ENCODE data around the gene HOMER2.
A peak's percentile ranks its signal among the peaks of the same experiment; 100 is the strongest.

Gene HOMER2

DNA sequence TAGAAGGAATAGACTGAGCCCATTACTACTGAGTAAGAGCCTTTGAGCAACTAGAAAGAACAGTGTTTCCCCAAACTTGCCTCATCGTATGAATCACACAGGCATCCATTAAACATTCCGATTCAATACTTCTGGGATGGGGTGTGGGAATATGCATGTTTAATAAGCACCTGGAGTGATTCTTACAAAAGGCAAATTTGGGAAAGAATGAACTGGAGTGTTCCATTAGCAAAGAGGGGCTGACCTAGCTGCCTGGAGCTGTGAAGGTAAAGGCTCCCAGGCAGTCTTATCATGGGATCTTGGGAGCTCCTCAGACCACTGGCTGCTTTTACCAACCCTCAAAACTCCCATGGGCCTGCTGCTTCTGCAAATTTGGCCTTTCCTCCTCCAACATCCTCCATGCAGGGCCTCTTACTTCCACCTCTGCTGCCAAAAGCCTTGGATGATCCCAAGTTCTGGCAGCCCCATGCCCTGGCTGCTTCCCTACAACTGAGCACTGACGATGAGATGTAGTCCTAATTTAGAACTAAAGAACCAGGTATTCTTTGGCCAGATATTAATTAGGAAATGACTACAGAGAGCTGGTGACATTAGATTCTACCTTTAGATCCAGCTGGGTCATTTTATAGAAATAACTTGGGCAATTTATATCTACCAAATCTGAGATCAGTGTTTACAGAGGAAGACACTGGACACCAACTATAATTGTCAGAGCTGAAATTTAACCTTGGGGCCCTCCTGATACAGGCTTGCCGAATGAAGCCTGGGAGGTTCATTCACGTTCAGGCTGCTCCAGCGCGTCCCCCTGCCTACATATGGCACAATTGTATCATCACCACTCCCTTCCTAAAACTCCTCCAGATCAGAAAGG is 11.2 kb upstream of the HOMER2 start:
- Histone ChIP-seq H3K27ac (ENCODE audit: low read length) (peak overlapping the region; percentile 7), H3K36me3 (ENCODE audit: insufficient read depth, low read depth, low read length) (no peaks in the 10 kb centered on the region), H3K9ac (ENCODE audit: low read depth, low read length) (peak overlapping the region; percentile 55; the same call in 1 of the 2 replicates), H3K27me3 (ENCODE audit: insufficient read depth, low read length) (no peaks in the 10 kb centered on the region), H3K4me1 (ENCODE audit: insufficient read depth, low read length) (peaks cover 10% of the 10 kb centered on the region; the same call in 1 of the 2 replicates), H3K9me3 (ENCODE audit: insufficient read depth, low read depth, low read length) (no peaks in the 10 kb centered on the region), H3K4me3 (ENCODE audit: low read length) (peak overlapping the region; percentile 36; the same call in 1 of the 2 replicates)

DNA sequence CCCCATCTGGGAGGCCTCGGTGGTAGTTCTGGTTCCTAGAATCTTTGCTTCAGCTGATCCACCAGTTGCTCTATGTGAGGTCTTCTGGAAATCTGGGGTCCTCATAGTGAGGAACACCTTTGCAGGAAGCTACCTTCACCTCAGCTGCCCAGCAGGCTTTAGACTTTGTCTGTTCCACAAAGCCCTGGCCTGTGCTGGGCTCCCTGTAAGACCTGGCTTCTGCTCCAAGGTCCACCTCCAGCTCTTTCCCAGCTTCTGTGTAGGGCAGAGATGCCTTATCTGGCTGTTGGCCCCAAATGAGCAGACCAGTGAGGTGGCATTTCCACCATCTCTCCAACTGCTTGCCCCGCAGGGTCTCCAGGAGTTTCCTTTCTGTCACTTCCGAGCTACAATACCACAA is 8.2 kb upstream of the HOMER2 start:
- H3K27me3 ChIP-seq (ENCODE audit: insufficient read depth, low read length): no peaks in the 10 kb centered on the region
- H3K36me3 ChIP-seq (ENCODE audit: insufficient read depth, low read depth, low read length): no peaks in the 10 kb centered on the region
- no peak overlapping the region for H3K4me3 ChIP-seq (ENCODE audit: low read length)
- H3K9me3 ChIP-seq (ENCODE audit: insufficient read depth, low read depth, low read length): no peaks in the 10 kb centered on the region
- H3K27ac ChIP-seq (ENCODE audit: low read length): no peak overlapping the region
- peaks cover 10% of the 10 kb centered on the region; the same call in 1 of the 2 replicates for H3K4me1 ChIP-seq (ENCODE audit: insufficient read depth, low read length)
- no peak overlapping the region for H3K9ac ChIP-seq (ENCODE audit: low read depth, low read length)

DNA sequence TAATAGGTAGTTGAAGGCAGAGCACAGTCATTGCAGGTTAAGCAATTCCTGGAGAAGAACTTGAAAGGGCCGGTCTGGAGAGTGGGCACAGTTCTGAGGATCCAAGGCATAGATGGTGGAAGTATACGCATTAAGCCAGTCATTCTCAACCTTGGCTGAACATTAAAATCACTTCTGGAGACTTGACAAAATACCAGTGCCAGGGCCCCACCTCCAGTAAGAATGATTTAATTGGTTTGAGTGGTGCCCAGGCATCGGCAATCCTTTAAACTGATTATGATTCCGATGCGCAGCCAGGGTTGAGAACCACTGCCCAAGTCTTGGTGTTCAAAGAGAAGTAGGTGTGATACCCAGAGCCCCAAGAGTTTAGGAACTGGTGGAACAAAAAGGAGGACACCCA is 6.9 kb upstream of the HOMER2 start:
- H3K9ac ChIP-seq (ENCODE audit: low read depth, low read length): no peak overlapping the region
- no peak overlapping the region for H3K4me3 ChIP-seq (ENCODE audit: low read length)
- H3K36me3 ChIP-seq (ENCODE audit: insufficient read depth, low read depth, low read length): no peaks in the 10 kb centered on the region
- peaks cover 10% of the 10 kb centered on the region; the same call in 1 of the 2 replicates for H3K4me1 ChIP-seq (ENCODE audit: insufficient read depth, low read length)
- H3K27me3 ChIP-seq (ENCODE audit: insufficient read depth, low read length): no peaks in the 10 kb centered on the region
- no peaks in the 10 kb centered on the region for H3K9me3 ChIP-seq (ENCODE audit: insufficient read depth, low read depth, low read length)
- H3K27ac ChIP-seq (ENCODE audit: low read length): no peak overlapping the region

DNA sequence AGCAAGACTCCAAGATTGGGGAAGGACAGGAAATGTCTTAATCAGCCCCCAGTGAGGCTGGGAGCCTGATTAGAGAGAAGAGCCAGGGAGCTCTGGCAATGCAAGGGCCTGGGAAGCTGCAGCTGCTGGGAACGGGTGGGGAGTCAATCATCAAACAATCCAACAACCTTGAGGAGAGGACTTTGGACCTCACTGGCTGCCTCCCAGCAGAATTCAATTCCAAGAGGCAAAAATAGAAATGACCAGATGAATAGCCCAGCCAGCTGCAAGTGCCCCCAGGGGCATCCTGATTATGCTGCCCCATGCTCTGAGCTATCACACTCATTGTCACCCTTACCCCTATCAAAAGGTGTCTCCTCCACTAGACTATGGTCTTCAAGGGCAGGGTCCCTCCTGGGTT is 6.1 kb upstream of the HOMER2 start:
- H3K36me3 ChIP-seq (ENCODE audit: insufficient read depth, low read depth, low read length): no peaks in the 10 kb centered on the region
- no peak overlapping the region for H3K9ac ChIP-seq (ENCODE audit: low read depth, low read length)
- H3K4me3 ChIP-seq (ENCODE audit: low read length): no peak overlapping the region
- H3K9me3 ChIP-seq (ENCODE audit: insufficient read depth, low read depth, low read length): no peaks in the 10 kb centered on the region
- H3K4me1 ChIP-seq (ENCODE audit: insufficient read depth, low read length): peaks cover 5% of the 10 kb centered on the region; the same call in 1 of the 2 replicates
- no peak overlapping the region for H3K27ac ChIP-seq (ENCODE audit: low read length)
- H3K27me3 ChIP-seq (ENCODE audit: insufficient read depth, low read length): no peaks in the 10 kb centered on the region

DNA sequence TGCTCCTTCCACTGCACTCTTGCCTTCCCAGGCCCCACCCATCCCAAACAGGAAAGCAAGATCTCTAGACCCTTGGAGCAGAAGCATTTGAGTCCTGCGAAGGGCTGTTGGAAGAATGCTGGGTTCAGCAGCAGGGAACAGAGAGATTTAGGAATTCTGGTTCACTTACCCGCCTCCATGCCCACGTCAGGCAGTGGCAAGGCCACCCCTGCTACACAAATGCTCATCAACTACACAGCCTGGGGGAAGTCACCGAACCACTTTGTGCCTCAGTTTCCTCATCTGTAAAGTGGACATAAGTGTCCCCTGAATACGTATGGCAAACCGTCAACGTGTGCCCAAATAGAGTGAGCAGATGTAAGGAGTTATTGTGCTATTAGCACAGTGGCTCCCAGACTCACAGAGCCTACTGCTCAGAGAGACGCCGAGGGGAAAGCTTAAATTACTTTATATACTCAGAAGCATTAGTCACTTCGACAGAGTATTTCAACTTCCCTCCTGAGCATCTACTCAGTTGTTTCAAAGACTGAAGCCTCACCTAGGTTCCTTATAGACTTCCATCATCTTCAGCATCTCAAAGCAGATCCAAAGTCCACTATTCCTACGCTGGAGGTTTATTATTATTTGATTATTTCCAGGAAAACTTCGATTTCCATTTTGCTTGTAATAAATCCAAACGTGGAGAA is 905 bp downstream of the HOMER2 start:
- H3K36me3 ChIP-seq (ENCODE audit: insufficient read depth, low read depth, low read length): no peaks in the 10 kb centered on the region
- H3K4me3 ChIP-seq (ENCODE audit: low read length): peak overlapping the region; percentile 79
- H3K9ac ChIP-seq (ENCODE audit: low read depth, low read length): peak overlapping the region; percentile 68

DNA sequence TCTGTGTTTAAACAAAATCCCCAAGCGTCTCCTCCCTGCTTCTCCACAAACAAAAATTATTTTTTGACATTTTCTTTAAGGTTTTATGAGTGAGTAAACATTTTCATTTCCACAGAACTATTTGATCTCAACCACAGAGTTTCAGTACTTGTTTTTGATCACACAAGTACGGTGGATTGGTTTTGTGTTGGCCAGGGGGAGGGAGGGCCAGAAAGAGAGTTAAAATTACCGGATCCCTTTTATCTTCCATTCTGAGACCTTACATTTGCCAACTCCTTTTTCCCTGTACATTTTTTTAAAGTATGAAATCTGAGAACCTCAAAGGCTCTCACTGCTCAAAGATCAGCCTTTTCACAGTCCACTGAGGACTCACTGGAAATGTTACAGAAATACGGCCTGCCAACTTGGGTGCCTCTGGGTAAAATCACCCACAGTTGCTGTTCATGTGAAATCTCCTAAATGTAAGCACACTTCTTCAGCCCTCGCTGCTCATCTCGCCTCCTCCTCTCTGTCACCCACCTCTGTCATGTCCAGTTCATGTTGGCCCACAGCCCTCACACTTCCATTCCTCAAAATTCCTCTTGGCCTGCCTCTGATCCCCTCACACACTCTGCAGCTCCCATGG is 1.7 kb downstream of the HOMER2 start:
- Histone ChIP-seq H3K9ac (ENCODE audit: low read depth, low read length) (no peak overlapping the region), H3K27me3 (ENCODE audit: insufficient read depth, low read length) (peaks cover 44% of the 10 kb centered on the region), H3K27ac (ENCODE audit: low read length) (no peak overlapping the region), H3K4me1 (ENCODE audit: insufficient read depth, low read length) (no peaks in the 10 kb centered on the region), H3K4me3 (ENCODE audit: low read length) (no peak overlapping the region), H3K9me3 (ENCODE audit: insufficient read depth, low read depth, low read length) (no peaks in the 10 kb centered on the region), H3K36me3 (ENCODE audit: insufficient read depth, low read depth, low read length) (no peaks in the 10 kb centered on the region)

More for the DNA sequence above, 905 bp downstream of the HOMER2 start:
- Histone ChIP-seq H3K4me1 (ENCODE audit: insufficient read depth, low read length) (no peaks in the 10 kb centered on the region), H3K27ac (ENCODE audit: low read length) (no peak overlapping the region), H3K27me3 (ENCODE audit: insufficient read depth, low read length) (peaks cover 44% of the 10 kb centered on the region), H3K9me3 (ENCODE audit: insufficient read depth, low read depth, low read length) (no peaks in the 10 kb centered on the region)

DNA sequence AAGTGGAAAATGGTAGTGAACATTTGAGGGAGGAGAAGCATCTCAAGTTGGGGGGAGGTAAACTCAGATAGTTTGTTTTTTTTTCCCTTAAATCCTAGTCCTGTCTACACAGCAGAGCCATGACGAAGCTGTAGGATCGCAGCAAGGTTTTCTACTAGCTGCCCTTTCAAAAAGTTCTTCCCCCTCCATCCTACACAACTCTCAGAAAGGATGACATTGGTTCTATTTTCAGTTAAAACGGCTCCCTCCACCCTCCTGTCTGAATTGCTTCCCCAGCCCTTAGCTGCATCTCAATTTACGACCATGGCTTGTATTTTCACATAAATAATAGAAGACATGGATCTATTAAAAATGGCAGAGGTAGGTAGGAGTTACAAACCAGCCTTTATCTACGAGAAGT is 2.2 kb downstream of the HOMER2 start:
- peaks cover 44% of the 10 kb centered on the region for H3K27me3 ChIP-seq (ENCODE audit: insufficient read depth, low read length)
- no peak overlapping the region for H3K27ac ChIP-seq (ENCODE audit: low read length)
- H3K4me3 ChIP-seq (ENCODE audit: low read length): no peak overlapping the region
- H3K9me3 ChIP-seq (ENCODE audit: insufficient read depth, low read depth, low read length): no peaks in the 10 kb centered on the region
- H3K4me1 ChIP-seq (ENCODE audit: insufficient read depth, low read length): no peaks in the 10 kb centered on the region
- no peak overlapping the region for H3K9ac ChIP-seq (ENCODE audit: low read depth, low read length)
- no peaks in the 10 kb centered on the region for H3K36me3 ChIP-seq (ENCODE audit: insufficient read depth, low read depth, low read length)

DNA sequence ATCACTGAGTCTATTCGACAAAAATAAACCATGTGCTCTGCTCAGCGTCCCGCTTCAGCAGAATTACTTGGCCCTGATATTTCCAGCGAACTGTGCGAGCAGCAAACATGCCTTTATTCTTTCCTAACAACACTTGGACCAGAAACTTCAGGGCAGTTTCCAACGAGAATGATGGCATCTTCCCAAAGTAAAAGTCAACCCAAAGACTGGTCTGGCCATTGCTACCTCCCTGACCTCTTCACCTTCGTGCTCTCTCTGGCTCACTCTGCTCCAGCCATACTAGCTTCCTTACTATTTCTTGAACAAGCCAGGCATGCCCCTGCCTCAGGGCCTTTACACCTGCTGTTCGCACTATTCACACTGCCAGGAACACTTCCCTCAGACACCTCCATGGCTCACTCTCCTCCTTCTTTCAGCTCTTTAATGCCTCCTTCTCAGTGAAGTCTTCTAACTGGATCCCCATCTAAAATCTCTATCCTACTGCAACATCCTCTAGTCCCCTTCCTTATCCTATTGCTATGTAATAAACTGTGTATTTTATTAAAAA is 6.3 kb downstream of the HOMER2 start:
- H3K36me3 ChIP-seq (ENCODE audit: insufficient read depth, low read depth, low read length): no peaks in the 10 kb centered on the region
- no peaks in the 10 kb centered on the region for H3K9me3 ChIP-seq (ENCODE audit: insufficient read depth, low read depth, low read length)
- H3K9ac ChIP-seq (ENCODE audit: low read depth, low read length): no peak overlapping the region
- no peaks in the 10 kb centered on the region for H3K4me1 ChIP-seq (ENCODE audit: insufficient read depth, low read length)
- H3K27me3 ChIP-seq (ENCODE audit: insufficient read depth, low read length): peaks cover 25% of the 10 kb centered on the region
- no peak overlapping the region for H3K27ac ChIP-seq (ENCODE audit: low read length)
- H3K4me3 ChIP-seq (ENCODE audit: low read length): no peak overlapping the region

DNA sequence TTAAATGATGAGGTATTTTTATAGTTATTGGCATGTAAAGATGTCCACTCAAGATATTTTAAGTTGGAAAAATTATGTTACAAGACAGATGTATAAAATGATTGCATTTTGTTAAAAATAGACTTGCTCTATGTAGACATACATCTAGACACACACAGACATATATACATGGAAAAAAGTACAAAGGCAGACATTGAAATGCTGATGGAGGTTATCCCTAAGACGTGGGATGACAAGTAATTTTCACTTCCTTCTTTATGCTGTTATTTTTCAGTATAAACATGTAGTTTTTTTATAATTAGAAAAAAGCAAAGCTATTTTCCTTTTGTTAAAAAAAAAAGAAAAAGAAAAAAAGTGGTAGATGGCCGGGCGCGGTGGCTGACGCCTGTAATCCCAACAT is 7.2 kb downstream of the HOMER2 start:
- Histone ChIP-seq H3K27me3 (ENCODE audit: insufficient read depth, low read length) (peaks cover 16% of the 10 kb centered on the region; the same call in 1 of the 2 replicates), H3K9me3 (ENCODE audit: insufficient read depth, low read depth, low read length) (no peaks in the 10 kb centered on the region), H3K4me3 (ENCODE audit: low read length) (no peak overlapping the region), H3K27ac (ENCODE audit: low read length) (no peak overlapping the region), H3K36me3 (ENCODE audit: insufficient read depth, low read depth, low read length) (no peaks in the 10 kb centered on the region), H3K4me1 (ENCODE audit: insufficient read depth, low read length) (no peaks in the 10 kb centered on the region), H3K9ac (ENCODE audit: low read depth, low read length) (no peak overlapping the region)

DNA sequence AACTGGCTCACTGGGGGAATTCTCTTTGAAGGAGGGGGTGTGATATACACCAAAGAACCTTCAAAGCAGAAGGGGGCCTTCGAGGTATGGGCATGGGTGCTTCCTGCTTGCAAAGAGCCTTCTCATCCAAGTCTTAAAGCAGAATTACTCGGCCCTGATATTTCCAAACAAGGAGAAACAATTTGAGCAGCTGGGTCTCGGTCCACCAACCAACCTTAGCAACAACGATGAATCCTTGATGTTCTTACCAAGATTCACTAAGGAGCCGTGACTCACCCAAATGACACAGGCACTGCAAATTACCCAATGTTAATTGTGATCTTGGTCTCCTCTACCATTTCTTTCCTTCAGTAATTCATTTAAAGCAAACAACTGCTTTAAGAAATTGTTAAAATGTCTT is 7.7 kb downstream of the HOMER2 start:
- Histone ChIP-seq H3K4me3 (ENCODE audit: low read length) (no peak overlapping the region), H3K36me3 (ENCODE audit: insufficient read depth, low read depth, low read length) (no peaks in the 10 kb centered on the region), H3K9me3 (ENCODE audit: insufficient read depth, low read depth, low read length) (no peaks in the 10 kb centered on the region), H3K4me1 (ENCODE audit: insufficient read depth, low read length) (no peaks in the 10 kb centered on the region), H3K27ac (ENCODE audit: low read length) (no peak overlapping the region), H3K9ac (ENCODE audit: low read depth, low read length) (no peak overlapping the region), H3K27me3 (ENCODE audit: insufficient read depth, low read length) (peaks cover 11% of the 10 kb centered on the region; the same call in 1 of the 2 replicates)

DNA sequence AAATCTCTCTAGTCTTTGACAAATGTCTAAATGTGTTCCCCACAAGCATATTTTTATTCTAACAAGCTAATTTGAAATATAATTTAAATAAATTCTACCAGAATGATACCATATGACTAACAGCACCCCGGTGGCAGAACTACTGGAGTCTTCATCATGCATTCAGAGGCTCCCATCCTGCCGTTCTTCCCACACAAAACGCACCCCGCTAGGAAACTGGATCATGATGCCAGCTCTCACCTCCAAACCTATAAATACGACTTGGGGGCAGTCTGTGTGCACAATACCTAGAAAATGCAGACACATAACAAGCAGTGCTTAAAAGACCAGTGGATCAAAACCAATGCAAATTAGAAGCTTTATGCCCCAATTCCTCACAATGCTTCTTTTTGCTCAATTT is 8.5 kb downstream of the HOMER2 start:
- Histone ChIP-seq H3K27ac (ENCODE audit: low read length) (no peak overlapping the region), H3K9me3 (ENCODE audit: insufficient read depth, low read depth, low read length) (no peaks in the 10 kb centered on the region), H3K9ac (ENCODE audit: low read depth, low read length) (no peak overlapping the region), H3K4me3 (ENCODE audit: low read length) (no peak overlapping the region), H3K27me3 (ENCODE audit: insufficient read depth, low read length) (peaks cover 6% of the 10 kb centered on the region; the same call in 1 of the 2 replicates), H3K4me1 (ENCODE audit: insufficient read depth, low read length) (no peaks in the 10 kb centered on the region), H3K36me3 (ENCODE audit: insufficient read depth, low read depth, low read length) (no peaks in the 10 kb centered on the region)

Measured in iPS-20b (cell line).